Subcutaneous adipose tissue (tissue), 4 donors: ENCODE results near the gene FGD5. TPM values are rescaled to one million over a fixed set of nuclear protein-coding genes. Genes with fewer than 3 reads are reported as not detected.

Source experiments
- total RNA-seq, 4 donors: library from RNA; depleted of rRNA; stranded (reverse); fragments of >200 nt; gene quantifications; one replicate each; pipeline ENCODE4 v1.1.0, GENCODE V29; 2016
- TF ChIP-seq, protein P1 (sequence below): fragments of 450-650 bp; IDR thresholded peaks from one replicate; pipeline ENCODE4 v1.5.1; 2016; ENCODE audit warnings: low read depth, mild to moderate bottlenecking, control low read depth, antibody characterized with exemption, moderate library complexity

FGD5 gene
- total RNA-seq, 4 donors from 2014 or later: 18.2 to 62.9 (median 27.6) TPM

DNA sequence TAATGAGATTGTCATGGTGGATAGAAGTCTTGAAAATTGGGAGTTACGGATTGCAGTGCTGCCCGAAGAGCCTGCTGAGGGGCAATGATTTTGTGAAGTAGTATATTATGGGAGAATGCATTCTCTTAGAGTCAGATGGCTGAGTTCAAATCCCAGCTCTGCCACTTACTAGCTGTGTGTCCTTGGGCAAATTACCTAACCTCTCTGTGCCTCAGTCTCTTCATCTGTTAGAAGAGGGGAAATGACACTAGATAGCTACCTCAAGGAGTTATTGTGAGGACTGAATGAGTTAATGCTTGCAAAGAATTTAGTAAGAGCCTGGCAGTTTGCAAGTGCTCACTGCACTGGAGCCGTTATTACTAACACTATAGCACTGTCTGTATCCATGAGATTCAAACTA lies 15.4 kb downstream of the FGD5 start:
- TF ChIP-seq, protein P1, sequence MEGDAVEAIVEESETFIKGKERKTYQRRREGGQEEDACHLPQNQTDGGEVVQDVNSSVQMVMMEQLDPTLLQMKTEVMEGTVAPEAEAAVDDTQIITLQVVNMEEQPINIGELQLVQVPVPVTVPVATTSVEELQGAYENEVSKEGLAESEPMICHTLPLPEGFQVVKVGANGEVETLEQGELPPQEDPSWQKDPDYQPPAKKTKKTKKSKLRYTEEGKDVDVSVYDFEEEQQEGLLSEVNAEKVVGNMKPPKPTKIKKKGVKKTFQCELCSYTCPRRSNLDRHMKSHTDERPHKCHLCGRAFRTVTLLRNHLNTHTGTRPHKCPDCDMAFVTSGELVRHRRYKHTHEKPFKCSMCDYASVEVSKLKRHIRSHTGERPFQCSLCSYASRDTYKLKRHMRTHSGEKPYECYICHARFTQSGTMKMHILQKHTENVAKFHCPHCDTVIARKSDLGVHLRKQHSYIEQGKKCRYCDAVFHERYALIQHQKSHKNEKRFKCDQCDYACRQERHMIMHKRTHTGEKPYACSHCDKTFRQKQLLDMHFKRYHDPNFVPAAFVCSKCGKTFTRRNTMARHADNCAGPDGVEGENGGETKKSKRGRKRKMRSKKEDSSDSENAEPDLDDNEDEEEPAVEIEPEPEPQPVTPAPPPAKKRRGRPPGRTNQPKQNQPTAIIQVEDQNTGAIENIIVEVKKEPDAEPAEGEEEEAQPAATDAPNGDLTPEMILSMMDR: no peak

DNA sequence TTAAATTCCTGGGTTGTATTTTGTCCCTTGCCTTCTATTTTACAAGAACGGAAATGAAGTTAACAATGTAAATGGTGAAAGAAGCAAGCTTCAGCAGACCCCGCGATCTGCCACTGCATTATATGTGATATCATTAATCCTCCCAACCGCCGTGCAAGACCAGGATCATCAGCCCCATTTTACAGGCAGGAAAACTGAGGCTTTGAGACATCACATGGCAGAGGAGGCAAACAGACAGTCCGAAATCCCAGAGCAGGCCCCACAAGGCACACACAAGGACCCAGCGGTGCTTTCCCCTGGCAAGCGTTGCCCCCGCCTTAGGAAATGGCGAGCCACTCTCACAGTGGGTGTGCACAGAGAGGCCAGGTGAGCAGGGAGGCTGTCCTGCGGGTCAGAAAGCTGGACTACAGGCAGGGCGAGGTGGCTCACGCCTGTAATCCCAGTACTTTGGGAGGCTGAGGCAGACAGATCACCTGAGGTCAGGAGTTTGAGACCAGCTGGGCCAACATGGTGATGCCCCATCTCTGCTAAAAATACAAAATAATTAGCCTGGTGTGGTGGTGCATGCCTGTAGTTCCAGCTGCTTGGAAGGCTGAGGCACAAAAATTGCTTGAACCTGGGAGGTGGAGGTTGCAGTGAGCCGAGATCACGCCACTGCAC lies 16.2 kb downstream of the FGD5 start:
- TF ChIP-seq, protein P1: no peak

DNA sequence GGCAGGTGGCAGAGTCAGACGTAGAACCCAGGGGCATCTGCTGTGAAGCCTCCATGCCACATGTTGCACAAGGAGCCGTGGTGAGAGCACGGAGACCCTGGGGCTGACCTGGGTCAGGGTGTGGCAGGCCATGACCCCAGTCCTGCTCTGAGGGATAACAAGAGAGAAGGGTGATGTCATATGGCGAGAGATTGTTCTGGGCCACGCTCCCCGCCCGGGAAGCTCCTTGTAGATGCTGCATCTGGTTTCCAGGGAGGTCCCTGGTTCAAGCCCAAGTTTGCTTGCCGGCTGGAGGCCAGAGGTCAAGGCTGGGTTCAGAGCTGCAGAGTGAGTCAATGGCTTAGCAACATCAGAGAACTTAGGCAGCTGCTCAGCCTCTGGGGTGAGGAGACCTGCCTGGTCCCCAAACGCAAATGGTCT lies 17.3 kb downstream of the FGD5 start:
- TF ChIP-seq, protein P1: no peak

DNA sequence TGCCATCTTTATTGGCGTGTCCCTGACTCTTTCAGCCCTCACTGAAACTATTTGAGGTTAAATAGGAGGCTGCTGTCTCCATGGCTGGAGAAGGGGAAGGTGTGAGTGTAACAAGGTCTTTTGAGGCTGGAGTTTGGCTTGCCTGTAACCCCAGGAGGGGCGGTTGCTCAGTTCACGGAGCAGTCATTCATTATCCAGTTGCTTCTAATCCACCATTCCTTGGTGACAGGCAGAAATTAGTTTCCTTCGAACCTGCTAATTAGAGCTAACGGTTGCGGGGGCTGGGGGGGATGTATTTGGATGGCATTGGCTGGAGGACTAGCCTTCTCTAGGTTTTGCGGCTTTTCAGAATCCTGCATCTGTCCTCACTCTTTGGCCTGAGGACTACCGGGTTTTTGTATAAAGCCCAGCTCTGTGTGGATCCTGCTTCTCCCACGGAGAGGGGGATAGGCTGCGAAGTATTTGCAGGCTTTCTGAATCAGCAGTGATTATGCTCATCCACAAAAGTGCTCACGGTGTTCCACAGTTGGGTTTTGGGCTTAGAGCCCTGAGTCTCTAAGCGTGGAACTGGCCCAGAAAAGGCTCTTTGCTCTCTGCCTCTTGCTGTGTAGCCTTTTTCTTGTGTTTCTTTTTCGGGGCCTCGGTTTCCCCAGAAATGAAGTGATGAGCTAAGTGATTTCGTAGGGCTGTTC lies 18.6 kb downstream of the FGD5 start:
- TF ChIP-seq, protein P1: no peak

DNA sequence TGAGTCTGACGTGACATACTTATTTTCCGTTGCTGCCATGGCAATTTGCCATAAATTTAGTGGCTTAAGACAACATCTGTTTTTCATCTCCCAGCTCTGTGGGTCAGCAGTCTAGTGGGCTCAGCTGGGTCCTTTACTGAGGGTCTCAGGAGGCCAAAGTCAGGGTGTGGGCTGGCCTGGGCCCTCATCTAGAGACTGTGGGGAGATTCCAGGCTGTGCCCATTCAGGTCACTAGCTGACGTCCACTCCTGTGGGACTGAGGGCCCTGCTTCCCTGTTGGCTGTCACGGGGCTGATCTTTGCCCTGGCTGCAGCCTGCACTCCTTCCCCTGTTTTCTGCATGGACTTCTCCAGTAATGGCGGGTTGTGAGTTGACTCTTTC lies 19.1 kb downstream of the FGD5 start:
- TF ChIP-seq, protein P1: no peak

DNA sequence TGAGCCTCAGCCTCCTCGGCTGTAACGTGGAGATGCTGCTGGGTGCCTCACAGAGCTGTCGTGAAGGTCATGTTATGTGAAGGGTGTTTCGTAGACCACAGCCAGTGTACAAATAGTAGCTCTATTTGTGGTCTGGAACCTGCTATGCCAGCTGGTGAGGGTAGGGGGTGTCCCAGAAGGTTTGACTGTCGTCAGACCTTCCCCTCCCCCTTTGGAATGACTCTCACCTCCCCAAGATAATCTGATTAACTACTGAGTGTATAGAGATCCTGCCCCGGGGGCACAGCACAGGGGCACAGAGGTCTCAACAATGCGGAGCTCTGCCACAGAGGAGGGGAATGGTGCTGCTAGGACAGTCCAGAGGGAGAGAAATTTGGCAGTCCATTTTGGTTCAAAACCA lies 20.5 kb downstream of the FGD5 start:
- TF ChIP-seq, protein P1: no peak

DNA sequence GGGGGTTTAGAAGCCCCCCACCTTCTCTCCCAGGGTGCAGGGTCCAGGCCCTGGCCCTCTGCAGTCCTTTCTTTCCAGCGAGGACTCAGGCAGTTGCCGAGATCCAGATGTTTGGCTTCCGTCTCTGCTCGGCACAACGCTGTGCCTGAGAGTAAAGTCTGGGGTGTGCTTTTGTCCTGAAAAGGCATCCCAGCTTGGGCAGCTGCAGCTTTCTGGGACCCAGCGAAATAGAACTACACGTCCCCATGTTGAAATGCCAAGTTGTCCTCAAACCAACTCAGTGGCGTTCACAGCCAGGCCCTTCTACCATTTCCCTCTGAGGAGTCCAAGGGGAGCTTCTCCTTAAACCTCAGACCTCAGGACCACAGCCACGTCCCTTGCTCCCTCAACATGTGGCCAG lies 23.1 kb downstream of the FGD5 start:
- TF ChIP-seq, protein P1: no peak
